Stimulated activated CD8-positive, alpha-beta memory T cell treated with anti-CD3 and anti-CD28 coated beads, Interleukin-15, amount 100 ng/mL, for 24 hours (primary cell): ENCODE measurements around the gene FGF22.
"Not testable (repeated sequence)": the region's sequence is repeated elsewhere in the genome, so short reads cannot be mapped to it uniquely, and the experiment has no call there.

ENCODE experiments used
- DNase-seq: peaks from one replicate; pipeline ENCODE4 v3.0.0-alpha.2; 2020; ENCODE audit warnings: low read depth

The FGF22 gene

GRCh38 chr19:660793-661426, 21.2 kb downstream of the FGF22 start:
- no peak for DNase-seq

- DNase-seq = no peak
Measured at GRCh38 chr19:661427-662196, 21.9 kb downstream of the FGF22 start.

- DNase-seq = no peak
Measured at GRCh38 chr19:662207-662961, 22.7 kb downstream of the FGF22 start.

GRCh38 chr19:662962-663681, 23.4 kb downstream of the FGF22 start, which contains the start of gene RNF126:
TSS of gene RNF126 (minus strand) at chr19:663214. CDS start at chr19:663121, 93 bp downstream.
- peak; percentile 98 for DNase-seq

- no peak for DNase-seq
Measured at GRCh38 chr19:663682-664117, 24.0 kb downstream of the FGF22 start.

- peak; percentile 59 for DNase-seq
Measured at GRCh38 chr19:664913-665443, 25.3 kb downstream of the FGF22 start.

GRCh38 chr19:666985-667573, 27.4 kb downstream of the FGF22 start:
- not testable (repeated sequence) for DNase-seq

GRCh38 chr19:668675-669434, 29.2 kb downstream of the FGF22 start:
- DNase-seq = not testable (repeated sequence)

- no peak for DNase-seq
Measured at GRCh38 chr19:670609-671075, 31.0 kb downstream of the FGF22 start.

GRCh38 chr19:674282-675151, 34.8 kb downstream of the FGF22 start:
- DNase-seq = no peak

GRCh38 chr19:676007-676338, 36.3 kb downstream of the FGF22 start:
- DNase-seq = no peak

- DNase-seq = no peak
Measured at GRCh38 chr19:676339-677105, 36.8 kb downstream of the FGF22 start, which contains the start of gene FSTL3. TSS of gene FSTL3 (plus strand) at chr19:676392. CDS start at chr19:676424, 32 bp downstream.

GRCh38 chr19:677201-677600, 37.5 kb downstream of the FGF22 start:
- no peak for DNase-seq

- DNase-seq = no peak
Measured at GRCh38 chr19:677601-678436, 38.1 kb downstream of the FGF22 start.

- DNase-seq = no peak
Measured at GRCh38 chr19:678791-679388, 39.2 kb downstream of the FGF22 start.

- no peak for DNase-seq
Measured at GRCh38 chr19:679418-680286, 40.0 kb downstream of the FGF22 start.
